Measurements from ENCODE around the gene CFAP43.

The CFAP43 gene

DNA sequence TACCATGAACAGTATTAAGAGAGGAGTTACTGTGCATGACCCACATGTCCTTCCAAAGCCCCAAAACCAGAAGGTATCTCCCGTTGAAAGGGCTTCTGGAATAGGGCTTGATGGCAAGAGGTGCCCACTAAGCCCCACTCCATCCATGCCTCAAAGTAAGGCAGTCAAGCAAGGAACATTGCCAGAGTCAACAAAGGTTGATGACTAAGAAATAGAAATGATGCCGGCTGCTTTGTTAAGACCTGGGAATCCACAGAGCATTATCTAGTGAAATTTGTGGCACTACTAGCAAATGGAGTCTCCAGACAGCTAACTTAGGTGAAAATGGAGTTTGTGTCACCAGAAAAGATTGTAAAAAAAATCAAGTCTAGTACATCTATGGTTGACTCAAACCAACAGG is 104.0 kb downstream of the CFAP43 start:
- no peak for DNase-seq (ENCODE audit: low spot score)

- no peak for DNase-seq (ENCODE audit: low spot score)
Observed at GRCh38 chr10:104127411-104127810, 104.8 kb downstream of the CFAP43 start.

DNA sequence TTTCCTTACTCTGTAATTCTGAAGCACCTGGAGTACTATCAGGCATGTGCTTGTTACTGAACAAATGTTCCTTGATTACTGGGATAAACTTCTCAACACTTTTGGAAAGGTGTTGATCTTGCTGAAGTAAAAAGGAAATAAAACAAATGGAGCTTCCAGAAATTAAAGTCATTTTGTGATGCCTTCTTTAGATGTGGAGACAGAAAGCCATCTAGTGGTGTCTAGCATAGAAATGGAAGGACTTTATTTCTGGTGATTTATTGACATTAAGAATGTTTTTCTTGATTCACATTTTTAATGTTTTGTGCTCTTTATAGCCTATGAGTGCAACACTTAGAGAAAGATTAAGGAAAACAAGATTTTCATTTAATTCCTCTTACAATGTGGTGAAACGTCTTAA is 108.8 kb downstream of the CFAP43 start:
- peak; percentile 36 for DNase-seq (ENCODE audit: low spot score)

GRCh38 chr10:104122225-104123107 is 109.7 kb downstream of the CFAP43 start:
- no peak for DNase-seq (ENCODE audit: low spot score)

- peak; percentile 99 for DNase-seq (ENCODE audit: low spot score)
Observed at GRCh38 chr10:104121485-104122224, 110.5 kb downstream of the CFAP43 start, which contains the start of gene SFR1. Gene SFR1 (plus strand): TSS chr10:104122171. CDS start chr10:104122184, 13 bp downstream.

DNA sequence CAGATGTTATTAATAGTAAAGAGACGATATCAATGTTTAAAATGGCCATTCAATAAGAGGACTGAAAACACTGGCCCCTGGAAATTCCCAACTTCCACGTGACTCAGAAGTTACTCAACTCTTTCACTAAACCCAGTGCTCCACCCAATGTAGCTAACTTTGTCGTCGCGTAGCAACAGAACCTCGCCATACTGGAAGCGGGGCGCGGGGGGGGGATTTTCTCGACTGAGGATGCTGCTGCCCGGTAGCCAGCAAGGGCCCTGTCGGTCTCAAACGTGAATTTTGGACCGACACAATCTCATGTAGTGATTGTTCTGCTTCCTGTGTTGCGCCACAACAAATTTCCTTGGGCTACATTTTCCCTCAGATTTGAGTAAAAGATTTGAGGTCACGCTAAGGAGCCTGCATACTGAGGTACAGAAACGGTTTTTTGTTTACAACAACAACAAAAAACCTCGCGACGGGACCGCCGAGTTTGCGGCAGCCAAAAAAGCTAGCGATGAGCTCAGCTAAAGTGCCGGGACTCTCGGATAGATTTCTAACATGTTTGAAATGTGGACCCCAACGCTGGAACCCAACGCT is 111.2 kb downstream of the CFAP43 start:
- DNase-seq (ENCODE audit: low spot score): peak; percentile 97

GRCh38 chr10:104120512-104120902 is 111.7 kb downstream of the CFAP43 start:
- no peak for DNase-seq (ENCODE audit: low spot score)

GRCh38 chr10:104119996-104120395 is 112.2 kb downstream of the CFAP43 start:
- DNase-seq (ENCODE audit: low spot score): no peak

DNA sequence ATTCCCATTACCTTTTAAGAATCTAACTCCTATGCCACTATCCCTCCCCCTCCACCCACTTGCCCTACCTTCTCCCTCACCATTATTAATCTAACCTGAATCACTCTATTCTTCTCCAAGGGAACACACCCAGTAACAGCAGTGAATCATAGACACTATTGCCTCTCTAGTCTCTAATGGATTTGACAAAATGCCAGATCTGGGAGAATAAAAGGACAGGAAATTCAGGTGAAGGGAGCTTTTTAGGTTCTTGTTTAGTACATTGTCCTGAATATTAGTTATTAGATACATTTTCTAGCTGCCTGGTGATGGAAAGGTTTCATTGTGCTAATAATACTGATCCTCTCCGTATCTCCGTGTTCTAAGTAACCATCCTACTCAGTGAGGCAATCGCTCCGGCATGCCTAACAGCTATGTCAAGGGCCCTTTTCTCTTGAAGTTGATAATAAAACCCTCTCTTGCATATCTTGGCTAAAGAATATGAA is 114.3 kb downstream of the CFAP43 start:
- no peak for DNase-seq (ENCODE audit: low spot score)

GRCh38 chr10:104113376-104113956 is 118.7 kb downstream of the CFAP43 start:
- DNase-seq (ENCODE audit: low spot score): no peak

DNA sequence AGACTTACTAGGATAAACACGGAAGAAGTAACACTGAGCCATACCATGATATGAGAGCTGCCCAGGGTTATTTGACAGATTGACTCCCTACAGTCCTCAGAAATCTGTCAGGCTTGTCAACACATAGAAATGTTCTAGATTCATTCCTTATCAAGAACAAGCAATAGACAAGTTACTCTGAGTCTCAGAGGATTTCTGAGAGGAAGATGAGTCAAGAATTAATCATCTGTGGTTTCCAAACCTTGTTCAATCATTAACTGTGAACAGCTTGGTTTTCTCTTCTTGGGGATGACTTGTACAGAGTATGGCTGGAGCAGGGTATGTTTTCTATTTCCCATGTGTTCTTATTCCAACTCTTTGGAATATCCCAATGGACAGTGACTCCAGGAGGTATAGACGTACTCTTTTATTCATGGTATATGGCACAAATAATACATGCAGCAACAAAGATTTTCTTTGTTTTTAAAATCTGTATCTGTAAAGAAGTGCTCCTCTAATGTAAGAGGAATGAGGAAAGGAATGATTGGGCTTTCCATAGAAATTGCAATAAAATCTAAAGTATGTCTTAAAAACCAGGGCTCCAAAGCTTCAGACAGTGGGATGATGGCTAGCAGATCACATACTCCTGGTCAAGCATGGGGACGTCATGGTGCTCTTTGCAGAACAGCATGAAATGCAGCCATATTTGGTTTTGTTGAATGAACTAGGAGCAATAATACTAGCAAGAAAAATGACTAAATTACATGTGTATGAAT is 122.1 kb downstream of the CFAP43 start:
- DNase-seq (ENCODE audit: low spot score): peak; percentile 39

GRCh38 chr10:104104926-104105325 is 127.2 kb downstream of the CFAP43 start:
- DNase-seq (ENCODE audit: low spot score): no peak

GRCh38 chr10:104104418-104104817 is 127.7 kb downstream of the CFAP43 start:
- DNase-seq (ENCODE audit: low spot score): no peak

DNA sequence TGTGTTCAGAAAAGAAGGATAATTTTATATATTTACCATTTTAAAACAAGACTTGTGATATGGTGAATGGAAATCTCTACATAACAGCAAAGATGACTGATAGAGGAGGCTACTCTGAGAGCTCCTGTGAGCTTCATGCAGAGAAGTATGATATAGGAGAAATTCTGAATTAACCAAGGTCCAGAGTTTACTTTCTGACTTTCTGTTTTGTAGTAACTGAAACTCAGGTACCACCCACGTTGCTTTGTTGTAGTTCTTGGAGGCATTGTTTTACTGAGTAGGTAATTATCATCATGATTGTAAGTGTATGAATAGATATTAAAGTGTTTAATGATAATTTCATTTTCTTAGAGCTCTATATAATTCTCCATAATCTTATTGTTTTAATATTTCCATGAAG is 128.2 kb downstream of the CFAP43 start:
- no peak for DNase-seq (ENCODE audit: low spot score)

DNA sequence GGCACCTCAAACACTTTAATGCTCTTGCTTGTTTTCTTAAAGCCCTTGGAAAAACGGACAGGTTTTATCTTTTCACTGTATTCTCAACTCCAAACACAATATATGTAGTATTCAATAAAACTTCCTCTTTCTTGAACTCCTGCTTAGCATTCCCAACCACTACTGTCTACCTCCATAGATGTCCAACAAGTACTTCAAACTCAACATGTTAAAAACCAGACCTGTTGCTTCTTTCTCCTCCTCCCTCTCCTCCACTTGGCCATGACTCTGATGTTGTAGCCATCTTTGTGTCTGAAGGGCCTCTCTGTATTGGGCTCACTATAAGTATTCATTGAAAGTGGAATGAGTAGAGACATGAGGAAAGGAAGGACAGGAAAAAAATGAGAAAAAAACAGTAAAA is 130.3 kb downstream of the CFAP43 start:
- DNase-seq (ENCODE audit: low spot score): no peak

GRCh38 chr10:104100795-104101194 is 131.4 kb downstream of the CFAP43 start:
- DNase-seq (ENCODE audit: low spot score): no peak

DNA sequence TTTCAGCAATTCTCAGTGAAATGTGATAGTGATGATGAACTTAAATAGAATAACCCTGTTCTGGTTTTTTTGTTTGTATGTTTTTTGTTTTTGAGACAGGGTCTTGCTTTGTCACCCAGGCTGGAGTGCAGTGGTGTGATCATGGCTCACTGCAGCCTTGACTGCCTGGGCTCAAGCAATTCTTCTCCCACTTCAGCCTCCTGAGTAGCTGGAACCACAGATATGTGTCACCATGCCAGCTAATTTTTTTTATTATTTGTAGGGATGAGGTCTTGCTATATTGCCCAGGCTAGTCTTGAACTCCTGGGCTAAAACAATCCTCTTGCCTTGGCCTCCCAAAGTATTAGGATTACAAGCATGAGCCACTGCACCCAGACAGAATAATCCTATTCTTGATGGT is 132.2 kb downstream of the CFAP43 start:
- no peak for DNase-seq (ENCODE audit: low spot score)

GRCh38 chr10:104099269-104099668 is 132.9 kb downstream of the CFAP43 start:
- no peak for DNase-seq (ENCODE audit: low spot score)

GRCh38 chr10:104098358-104098925 is 133.7 kb downstream of the CFAP43 start:
- no peak for DNase-seq (ENCODE audit: low spot score)

GRCh38 chr10:104096692-104097091 is 135.5 kb downstream of the CFAP43 start:
- DNase-seq (ENCODE audit: low spot score): no peak

DNA sequence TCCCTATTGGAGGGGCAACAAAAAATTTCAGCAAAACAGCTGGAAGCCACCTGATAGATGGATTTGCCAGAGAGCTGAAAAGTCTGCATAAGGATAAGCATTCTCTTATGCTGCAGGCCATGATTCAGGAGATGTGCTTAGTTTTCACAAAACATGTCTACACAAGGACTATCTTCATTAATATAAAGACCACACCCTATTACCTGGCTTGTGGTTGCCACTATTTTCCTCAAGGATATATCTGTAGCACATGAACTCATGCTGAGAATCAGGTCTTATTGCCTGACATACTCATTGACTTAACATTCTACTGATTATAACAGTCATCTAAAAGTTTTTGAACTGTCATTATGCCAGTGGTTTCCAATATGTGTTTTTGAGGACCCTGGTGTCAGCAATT is 139.4 kb downstream of the CFAP43 start:
- DNase-seq (ENCODE audit: low spot score): no peak

Data from CD4-positive, alpha-beta T cell treated with Interleukin-2 at 100 ng/mL for 4 hours (primary cell).